Measurements from ENCODE around the gene PHF21A. TPM values are rescaled to one million over a fixed set of nuclear protein-coding genes. Genes with fewer than 3 reads are reported as not detected.

Gene PHF21A
- total and polyA plus RNA-seq, 2 experiments from 2014 or later = 24.6 to 30.4 TPM

GRCh38 chr11:45961751-45962240 is 159.5 kb downstream of the PHF21A start:
- no peaks in the 10 kb centered on the region for H3K9me3 ChIP-seq (ENCODE audit: low read depth)
- no peak overlapping the region for H3K27ac ChIP-seq
- no peaks in the 10 kb centered on the region for H3K4me1 ChIP-seq (ENCODE audit: insufficient read depth)
- no peak for DNase-seq (ENCODE audit: low spot score)
- no peaks in the 10 kb centered on the region for H3K36me3 ChIP-seq (replicated peaks; ENCODE audit: insufficient read depth, low read depth)
- no peak overlapping the region for H2AFZ ChIP-seq
- H3K4me2 ChIP-seq = no peak overlapping the region
- H3K9me2 ChIP-seq (replicated peaks; ENCODE audit: insufficient read depth) = no peaks in the 10 kb centered on the region
- WGBS (ENCODE audit: low lambda C conversion rate, missing lambda C conversion rate) = 81% methylated on average over 7 of the region's 7 CpGs
- no peaks in the 10 kb centered on the region for H4K20me1 ChIP-seq (ENCODE audit: insufficient read depth, poor library complexity, severe bottlenecking)
- TF ChIP-seq CTCF (IDR thresholded peaks at IDR 0.05; ENCODE audit: poor library complexity) = no peak
- TF ChIP-seq EZH2phosphoT487 (IDR thresholded peaks at IDR 0.05; ENCODE audit: low read depth, severe bottlenecking, unreplicated experiment) = no peak
- TF ChIP-seq EZH2 (IDR thresholded peaks at IDR 0.05; ENCODE audit: borderline replicate concordance) = no peak
- no peak overlapping the region for H3K4me3 ChIP-seq
- no peaks in the 10 kb centered on the region for H3K27me3 ChIP-seq
- H3K79me2 ChIP-seq = peaks cover 5% of the 10 kb centered on the region

GRCh38 chr11:45960387-45961095 is 160.7 kb downstream of the PHF21A start:
- no peak for DNase-seq (ENCODE audit: low spot score)
- H3K36me3 ChIP-seq (replicated peaks; ENCODE audit: insufficient read depth, low read depth) = no peaks in the 10 kb centered on the region
- H4K20me1 ChIP-seq (ENCODE audit: insufficient read depth, poor library complexity, severe bottlenecking) = no peaks in the 10 kb centered on the region
- H3K4me3 ChIP-seq = no peak overlapping the region
- no peak overlapping the region for H3K4me2 ChIP-seq
- peaks cover 5% of the 10 kb centered on the region for H3K79me2 ChIP-seq
- 95% methylated on average over 4 of the region's 4 CpGs for WGBS (ENCODE audit: low lambda C conversion rate, missing lambda C conversion rate)
- no peaks in the 10 kb centered on the region for H3K4me1 ChIP-seq (ENCODE audit: insufficient read depth)
- H3K9me3 ChIP-seq (ENCODE audit: low read depth) = no peaks in the 10 kb centered on the region
- TF ChIP-seq CTCF (IDR thresholded peaks at IDR 0.05; ENCODE audit: poor library complexity) (no peak), EZH2phosphoT487 (IDR thresholded peaks at IDR 0.05; ENCODE audit: low read depth, severe bottlenecking, unreplicated experiment) (no peak), EZH2 (IDR thresholded peaks at IDR 0.05; ENCODE audit: borderline replicate concordance) (no peak)
- no peaks in the 10 kb centered on the region for H3K9me2 ChIP-seq (replicated peaks; ENCODE audit: insufficient read depth)
- no peak overlapping the region for H3K27ac ChIP-seq
- no peak overlapping the region for H2AFZ ChIP-seq
- H3K27me3 ChIP-seq = no peaks in the 10 kb centered on the region

- Histone ChIP-seq H3K27ac (no peak overlapping the region), H2AFZ (no peak overlapping the region), H3K9me2 (replicated peaks; ENCODE audit: insufficient read depth) (no peaks in the 10 kb centered on the region), H3K79me2 (peaks cover 5% of the 10 kb centered on the region), H3K4me2 (no peak overlapping the region), H3K9me3 (ENCODE audit: low read depth) (no peaks in the 10 kb centered on the region), H4K20me1 (ENCODE audit: insufficient read depth, poor library complexity, severe bottlenecking) (no peaks in the 10 kb centered on the region), H3K27me3 (no peaks in the 10 kb centered on the region), H3K36me3 (replicated peaks; ENCODE audit: insufficient read depth, low read depth) (no peaks in the 10 kb centered on the region), H3K4me3 (no peak overlapping the region), H3K4me1 (ENCODE audit: insufficient read depth) (no peaks in the 10 kb centered on the region)
- no peak for DNase-seq (ENCODE audit: low spot score)
- 96% methylated on average over 1 of the region's 1 CpG for WGBS (ENCODE audit: low lambda C conversion rate, missing lambda C conversion rate)
- no peak for TF ChIP-seq CTCF (IDR thresholded peaks at IDR 0.05; ENCODE audit: poor library complexity)
- no peak for TF ChIP-seq EZH2phosphoT487 (IDR thresholded peaks at IDR 0.05; ENCODE audit: low read depth, severe bottlenecking, unreplicated experiment)
- no peak for TF ChIP-seq EZH2 (IDR thresholded peaks at IDR 0.05; ENCODE audit: borderline replicate concordance)
These were observed 161.4 kb downstream of the PHF21A start for GRCh38 chr11:45959851-45960250.
